ENCODE measurements around the gene ISLR.

ISLR gene

DNA sequence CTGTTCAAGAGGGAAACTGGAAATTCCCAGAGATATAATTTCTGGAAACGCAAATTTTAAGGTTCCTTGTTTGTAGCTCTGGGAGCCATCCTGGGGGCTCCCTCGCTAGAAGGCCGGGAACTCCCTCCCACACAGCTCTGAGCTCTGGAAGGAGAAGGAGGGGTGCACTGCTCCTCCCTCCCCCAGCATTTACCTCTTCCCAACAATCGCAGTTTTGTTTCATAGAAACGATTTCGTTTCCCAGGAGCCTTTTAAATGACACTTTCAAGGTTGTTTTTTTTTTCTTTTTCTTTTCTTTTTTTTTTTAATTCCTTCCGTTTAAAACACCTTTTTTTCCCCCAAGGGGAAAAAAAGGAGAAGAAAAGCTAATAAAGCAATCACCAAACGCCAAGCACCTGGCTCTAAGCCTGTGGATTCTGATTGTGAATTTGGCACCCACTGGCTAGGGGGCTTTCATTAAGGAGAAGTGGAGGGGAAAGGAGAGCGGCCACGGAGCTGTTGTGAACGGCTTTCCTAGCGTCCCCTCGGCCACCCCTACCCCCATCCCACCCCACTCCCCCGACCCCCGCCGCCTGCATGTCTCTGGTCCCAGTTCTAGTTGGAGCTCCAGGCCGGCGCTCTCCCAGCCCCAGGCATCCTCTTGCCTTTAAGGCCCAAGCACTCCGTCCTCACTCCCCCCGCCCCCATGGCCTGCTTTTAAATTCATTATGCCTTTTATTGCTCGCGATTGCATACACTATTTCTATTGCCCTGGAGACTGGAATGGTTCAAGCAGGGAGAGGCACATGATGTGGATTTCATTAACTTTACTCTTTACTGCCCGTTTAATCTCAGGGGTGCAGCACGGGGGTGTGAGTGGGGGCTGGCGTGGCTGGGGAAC lies 49.0 kb downstream of the ISLR start:
- no peak overlapping the region for H3K27ac ChIP-seq (ENCODE audit: low read depth, low read length)
- H3K9me3 ChIP-seq (ENCODE audit: control insufficient read depth in 5 of 5, low read length in 5 of 5), result no peaks in the 10 kb centered on the region
- H3K4me3 ChIP-seq (ENCODE audit: low read depth in 1 of 5, low read length in 5 of 5), result no peak overlapping the region
- H3K27me3 ChIP-seq (ENCODE audit: control insufficient read depth in 5 of 5, insufficient read depth in 4 of 5, low read length in 5 of 5), result peaks cover 8 to 34% (median 19%) of the 10 kb centered on the region in 5 donors
- no peak overlapping the region for H3K9ac ChIP-seq (ENCODE audit: low read length in 5 of 5)
- H3K4me1 ChIP-seq (ENCODE audit: control insufficient read depth in 5 of 5, insufficient read depth in 5 of 5, low read length in 5 of 5), result peaks cover 0 to 11% (median 3%) of the 10 kb centered on the region in 5 donors
- H3K36me3 ChIP-seq (ENCODE audit: control insufficient read depth in 5 of 5, insufficient read depth in 5 of 5, low read length in 5 of 5), result no peaks in the 10 kb centered on the region

DNA sequence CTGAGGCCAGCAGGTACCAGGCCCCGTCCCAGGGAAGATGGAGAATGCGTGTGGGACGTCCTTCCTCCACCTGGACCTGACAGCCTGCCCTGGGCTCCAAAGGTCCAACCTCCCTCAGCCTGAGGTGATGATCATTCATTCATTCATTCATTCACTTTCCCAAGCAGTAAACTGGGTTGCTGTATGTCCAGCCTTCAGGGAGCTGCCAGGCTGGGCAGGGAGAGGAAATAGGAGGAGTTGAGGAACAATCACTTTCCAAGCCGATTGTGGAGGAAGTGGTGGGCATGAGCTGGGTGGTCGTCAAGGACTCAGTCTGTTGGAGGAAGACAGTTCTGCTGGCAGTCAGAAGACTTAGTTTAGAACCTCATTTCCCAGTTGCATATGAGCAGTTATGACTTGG lies 52.4 kb downstream of the ISLR start:
- peaks cover 8 to 29% (median 16%) of the 10 kb centered on the region in 5 donors for H3K27me3 ChIP-seq (ENCODE audit: control insufficient read depth in 5 of 5, insufficient read depth in 4 of 5, low read length in 5 of 5)
- H3K27ac ChIP-seq (ENCODE audit: low read depth, low read length), result no peak overlapping the region
- no peaks in the 10 kb centered on the region for H3K9me3 ChIP-seq (ENCODE audit: control insufficient read depth in 5 of 5, low read length in 5 of 5)
- peaks cover 2 to 29% (median 19%) of the 10 kb centered on the region in 5 donors for H3K4me1 ChIP-seq (ENCODE audit: control insufficient read depth in 5 of 5, insufficient read depth in 5 of 5, low read length in 5 of 5)
- H3K36me3 ChIP-seq (ENCODE audit: control insufficient read depth in 5 of 5, insufficient read depth in 5 of 5, low read length in 5 of 5), result no peaks in the 10 kb centered on the region
- H3K4me3 ChIP-seq (ENCODE audit: low read depth in 1 of 5, low read length in 5 of 5), result no peak overlapping the region
- no peak overlapping the region for H3K9ac ChIP-seq (ENCODE audit: low read length in 5 of 5)
